Activated CD8-positive, alpha-beta memory T cell treated with anti-CD3 and anti-CD28 coated beads for 1 hour (primary cell): ENCODE measurements around the gene LONRF2.
"Not testable (repeated sequence)": the region's sequence is repeated elsewhere in the genome, so short reads cannot be mapped to it uniquely, and the experiment has no call there.

Experiments
- DNase-seq, 2 donors: peaks; one replicate each; pipeline ENCODE4 v3.0.0-alpha.2; 2020; ENCODE audit warnings: low read depth in 1 of 2; ENCODE audit errors: extremely low read depth in 1 of 2

Gene LONRF2

DNA sequence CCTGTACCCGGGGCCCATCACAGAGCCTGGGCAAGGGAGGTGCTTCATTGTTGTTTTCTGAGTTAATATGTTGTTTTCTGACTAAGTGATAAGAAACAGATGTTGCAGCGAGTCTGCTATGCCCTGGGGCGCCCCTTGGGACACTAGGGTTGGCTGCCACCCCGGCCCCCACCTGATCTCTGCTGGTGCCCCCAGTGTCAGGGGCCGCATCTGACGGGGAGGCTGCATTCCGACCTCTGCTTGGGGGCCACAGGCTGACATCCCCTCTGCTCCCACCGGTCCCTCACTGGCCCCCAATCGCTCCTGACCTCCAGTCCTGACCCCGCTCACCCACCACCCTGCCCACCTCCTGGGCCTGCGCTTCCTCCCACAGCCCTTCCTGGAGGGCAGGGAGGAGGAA, 65.9 kb downstream of the LONRF2 start:
- no peak for DNase-seq

DNA sequence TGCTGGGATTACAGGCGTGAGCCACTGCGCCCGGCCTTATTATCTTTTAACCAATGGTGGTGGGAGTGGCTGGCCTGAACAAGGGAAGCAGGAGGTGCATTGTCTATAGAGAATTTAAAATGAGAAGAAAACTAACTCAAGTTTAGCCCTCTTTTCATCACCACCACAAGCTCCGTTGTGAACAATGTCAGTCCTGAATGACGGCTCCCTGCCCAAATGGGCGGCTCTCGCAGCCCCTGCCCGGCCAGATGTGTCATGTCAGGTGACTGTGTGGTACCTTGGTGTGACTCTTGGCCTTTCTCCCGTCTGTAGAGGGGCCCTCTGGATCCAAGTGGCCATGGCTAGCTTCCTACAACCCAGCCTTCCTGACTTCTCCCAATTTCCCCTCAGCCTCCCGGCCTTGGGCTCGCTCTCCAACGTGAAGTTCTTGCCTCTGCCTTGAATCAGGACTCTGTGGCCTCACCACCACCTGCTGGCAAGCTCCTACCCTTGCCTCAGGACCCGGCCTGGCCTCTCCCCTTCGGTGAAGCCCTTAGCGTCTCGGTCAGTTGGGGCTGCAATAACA, 67.6 kb downstream of the LONRF2 start:
- DNase-seq = no peak

DNA sequence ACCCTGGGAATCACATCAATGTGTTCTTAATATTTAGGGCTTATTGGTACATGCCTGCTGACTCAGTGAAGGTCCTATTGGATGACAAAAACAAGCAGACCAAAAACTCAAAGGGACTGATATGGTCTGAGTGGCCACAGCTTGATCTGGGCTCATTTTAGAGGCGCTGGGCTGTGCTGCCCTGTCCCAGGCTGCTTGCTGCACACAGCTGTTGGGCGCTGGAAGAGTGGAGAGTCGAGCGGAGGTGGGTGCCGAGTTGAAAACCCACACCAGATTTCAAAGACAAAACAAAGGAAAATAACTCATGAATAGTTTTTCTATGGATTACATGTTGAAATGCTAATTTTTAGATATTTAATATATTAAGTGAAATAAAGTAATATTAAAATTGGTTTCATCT, 68.5 kb downstream of the LONRF2 start:
- DNase-seq = no peak

DNA sequence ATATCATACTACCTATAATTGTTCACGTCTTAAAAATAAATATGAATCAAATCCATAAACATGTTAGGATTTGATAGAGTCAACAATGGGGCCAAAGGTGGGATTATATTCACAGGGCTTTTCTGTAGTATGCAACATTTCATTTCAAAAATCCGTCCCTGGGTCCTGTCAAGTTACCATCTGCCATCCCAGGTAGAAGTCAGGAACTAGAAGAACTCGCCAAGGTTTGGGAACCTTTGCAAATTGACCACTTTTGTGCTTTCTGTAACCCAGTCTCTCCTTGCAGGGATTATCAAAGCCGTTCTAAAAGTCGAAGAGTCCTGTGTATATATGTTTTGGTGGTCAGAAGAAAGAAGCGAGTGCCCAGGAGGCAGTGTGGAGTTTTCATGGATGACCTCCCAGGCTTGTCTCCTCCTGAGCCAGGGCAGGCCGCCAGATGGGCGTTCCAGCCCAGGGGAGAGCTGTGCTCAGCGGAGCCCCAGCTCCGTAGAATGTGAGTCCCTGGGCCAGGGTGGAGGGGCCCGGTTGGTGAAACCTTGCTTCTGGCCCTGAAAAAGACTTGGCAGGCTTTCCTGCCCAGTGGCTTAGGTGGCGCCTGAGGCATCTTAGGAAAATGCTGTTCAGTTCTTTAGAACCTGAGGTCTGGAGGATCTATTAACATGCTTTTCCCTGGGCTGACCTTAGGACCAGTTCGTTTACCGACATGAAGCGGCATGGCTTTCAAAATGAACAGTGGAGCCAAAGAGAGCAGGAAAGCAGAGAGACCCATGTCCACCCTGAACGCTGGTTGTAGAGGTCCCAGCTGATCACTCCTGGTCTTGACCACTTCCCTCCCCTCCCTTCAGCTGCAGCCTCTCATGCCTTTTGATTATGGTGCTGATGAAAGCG, 69.2 kb downstream of the LONRF2 start:
- no peak for DNase-seq

DNA sequence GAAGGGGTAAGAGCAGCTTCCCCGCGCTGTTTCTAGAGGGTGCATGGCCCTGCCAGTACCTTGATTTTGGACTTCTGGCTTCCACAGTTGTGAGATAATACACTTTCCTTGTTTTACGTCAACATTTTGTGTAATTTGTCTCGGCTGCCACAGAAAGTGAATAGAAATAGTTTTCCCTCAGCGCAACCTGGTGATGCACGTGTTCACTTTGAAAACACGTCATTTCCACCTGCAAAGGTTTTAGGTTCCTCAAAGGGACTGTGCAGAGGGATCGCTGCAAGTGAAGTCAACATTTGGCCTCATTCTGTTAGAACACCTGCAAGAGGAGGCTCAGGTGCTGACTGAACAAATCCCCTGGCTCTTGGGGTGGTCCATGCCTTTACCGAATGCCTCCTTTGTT, 71.7 kb downstream of the LONRF2 start:
- no peak for DNase-seq

DNA sequence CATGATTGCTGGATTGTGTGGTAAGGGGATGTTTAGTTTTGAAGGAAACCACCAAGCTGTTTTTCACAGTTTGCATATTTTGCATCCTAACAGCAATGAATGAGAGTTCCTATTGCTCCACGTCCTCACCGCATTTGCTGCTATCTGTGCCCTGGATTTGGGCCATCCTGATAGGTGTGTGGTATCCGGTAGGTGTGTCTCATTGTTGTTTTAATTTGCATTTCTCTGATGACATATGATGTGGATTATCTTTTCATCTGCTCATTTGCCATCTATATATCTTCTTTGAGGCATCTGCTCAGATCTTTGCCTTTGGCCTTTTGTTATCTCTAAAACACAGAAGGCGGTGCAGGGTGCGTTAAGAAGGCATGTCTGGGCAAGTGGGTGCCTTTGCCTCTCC, 73.3 kb downstream of the LONRF2 start:
- DNase-seq = no peak

DNA sequence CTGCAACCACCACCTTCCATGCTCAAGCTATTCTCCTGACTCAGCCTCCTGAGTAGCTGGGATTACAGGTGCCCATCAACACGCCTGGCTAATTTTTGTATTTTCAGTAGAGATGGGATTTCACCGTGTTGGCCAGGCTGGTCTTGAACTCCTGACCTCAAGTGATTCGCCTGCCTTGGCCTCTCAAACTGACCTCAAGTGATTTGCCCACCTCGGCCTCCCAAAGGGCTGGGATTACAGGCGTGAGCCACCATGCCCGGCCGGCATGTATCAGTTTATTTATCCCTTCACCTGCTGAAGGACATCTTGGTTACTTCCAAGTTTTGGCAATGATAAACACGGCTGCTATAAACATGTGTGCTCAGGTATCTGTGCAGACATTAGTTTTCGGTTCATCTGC, 73.7 kb downstream of the LONRF2 start:
- not testable (repeated sequence) for DNase-seq

DNA sequence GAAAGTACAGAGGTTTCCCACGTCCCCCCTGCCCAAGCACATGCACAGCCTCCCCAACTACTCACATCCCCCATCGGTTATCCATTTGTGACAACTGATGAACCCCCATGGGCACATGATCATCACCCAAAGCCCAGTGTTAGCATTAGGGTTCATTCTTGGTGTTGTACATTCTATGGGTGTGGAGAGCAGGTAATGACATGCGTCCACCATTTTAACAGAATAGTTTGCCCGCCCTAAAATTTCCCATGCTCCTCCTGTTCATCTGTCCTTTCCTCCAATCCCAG, 74.3 kb downstream of the LONRF2 start:
- DNase-seq = no peak

DNA sequence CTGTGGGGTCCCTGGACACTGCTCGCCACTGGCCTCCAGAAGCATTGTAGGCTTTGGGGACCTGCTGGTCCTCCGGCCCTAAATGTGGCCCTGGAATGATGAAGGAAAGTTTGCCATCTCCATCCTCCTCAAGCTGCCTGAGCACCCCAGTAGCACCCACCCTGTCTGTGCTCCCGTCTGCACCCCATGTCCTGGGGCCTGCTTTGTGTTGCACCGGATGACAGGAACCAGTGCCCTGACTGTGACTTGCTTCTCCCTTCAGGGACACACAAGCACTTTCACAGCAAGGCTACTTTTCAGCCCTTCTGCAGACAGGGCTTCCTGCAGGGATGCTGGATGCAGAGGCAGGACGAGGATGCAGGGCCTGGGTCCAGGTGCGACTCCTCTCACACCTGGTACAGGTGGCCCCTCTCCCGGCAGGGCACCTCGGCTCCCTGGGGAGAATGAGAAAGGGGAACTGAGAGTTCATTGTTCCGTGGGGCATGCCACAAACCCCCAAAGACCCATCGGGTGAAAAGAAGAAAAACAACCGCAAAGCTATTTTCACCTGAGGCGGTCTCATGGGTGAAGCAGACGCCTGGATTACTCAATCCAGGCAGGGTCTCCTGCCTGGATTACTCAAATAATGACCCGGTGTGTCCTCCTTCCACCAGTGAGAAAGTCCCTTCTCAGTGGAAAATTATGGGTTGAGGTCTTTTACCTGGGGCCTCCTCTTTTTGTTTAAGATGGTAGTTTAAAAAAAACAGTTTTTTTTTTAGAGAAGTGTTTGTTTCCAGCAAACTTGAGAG, 74.9 kb downstream of the LONRF2 start:
- no peak for DNase-seq

DNA sequence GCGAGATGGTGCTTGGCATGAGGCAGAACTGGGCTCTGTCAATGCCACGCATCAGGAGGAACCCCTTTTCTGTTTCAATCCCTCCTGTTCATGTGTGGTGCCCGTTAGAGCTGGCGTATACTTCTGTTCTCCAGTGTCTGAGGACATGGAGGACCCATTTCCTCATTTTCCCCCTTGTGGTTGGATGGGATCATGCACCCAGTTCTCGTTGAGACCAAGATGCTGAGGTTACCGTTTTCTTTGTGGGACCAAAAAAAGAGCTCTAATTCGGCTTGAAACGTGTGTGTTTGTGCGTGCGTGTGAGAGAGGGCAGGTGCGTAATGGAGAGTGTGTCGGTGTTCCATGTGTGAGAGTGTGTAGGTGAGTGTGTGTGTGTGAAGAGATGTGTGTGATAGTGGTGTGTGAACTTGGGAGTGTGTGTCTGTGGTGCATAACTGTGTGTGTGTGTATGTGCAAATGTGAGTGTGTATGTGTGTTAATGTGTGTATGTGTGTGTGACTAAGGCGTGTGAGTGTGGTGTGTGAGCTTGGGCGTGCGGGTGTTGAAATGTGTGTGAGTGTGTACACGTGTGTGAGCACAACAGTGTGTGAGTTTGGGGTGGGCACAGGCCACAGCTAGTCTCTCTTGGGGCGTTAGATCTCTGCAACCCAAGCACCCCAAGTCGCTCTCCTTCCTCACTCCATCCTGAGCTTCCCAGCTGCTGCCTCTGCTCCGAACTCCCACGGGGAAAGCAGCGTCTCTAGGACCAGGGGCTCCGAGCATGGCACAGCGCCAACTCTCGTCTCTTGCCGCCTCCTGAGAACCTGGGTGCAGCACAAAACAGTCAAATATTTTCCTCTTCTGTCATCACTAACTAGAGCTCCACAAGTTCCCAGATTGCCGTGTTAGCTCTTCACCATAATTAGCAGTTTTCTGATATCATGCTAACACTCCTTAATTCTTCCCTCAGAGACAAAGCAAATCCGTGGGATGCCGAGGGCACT, 75.8 kb downstream of the LONRF2 start:
- DNase-seq = no peak

DNA sequence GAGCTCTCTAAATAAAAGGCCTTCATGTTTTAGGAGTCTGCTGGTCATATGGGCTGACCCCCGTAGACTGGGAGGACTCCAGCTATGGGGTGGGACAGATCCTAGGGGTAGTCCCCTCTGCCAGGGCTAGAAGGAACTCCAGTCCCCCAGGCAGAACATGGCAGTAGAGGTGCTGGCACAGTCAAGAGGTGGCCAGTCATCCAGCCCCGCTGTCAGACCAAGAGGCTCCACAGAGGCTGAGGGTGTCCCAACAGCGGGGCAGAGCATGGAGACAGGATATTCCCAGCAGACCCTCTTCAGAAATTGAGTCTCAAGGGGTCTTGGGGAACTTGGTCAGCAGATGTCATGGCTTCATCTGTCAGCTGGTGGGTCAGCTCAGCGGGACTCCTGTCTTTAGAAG, 76.6 kb downstream of the LONRF2 start:
- DNase-seq = no peak

DNA sequence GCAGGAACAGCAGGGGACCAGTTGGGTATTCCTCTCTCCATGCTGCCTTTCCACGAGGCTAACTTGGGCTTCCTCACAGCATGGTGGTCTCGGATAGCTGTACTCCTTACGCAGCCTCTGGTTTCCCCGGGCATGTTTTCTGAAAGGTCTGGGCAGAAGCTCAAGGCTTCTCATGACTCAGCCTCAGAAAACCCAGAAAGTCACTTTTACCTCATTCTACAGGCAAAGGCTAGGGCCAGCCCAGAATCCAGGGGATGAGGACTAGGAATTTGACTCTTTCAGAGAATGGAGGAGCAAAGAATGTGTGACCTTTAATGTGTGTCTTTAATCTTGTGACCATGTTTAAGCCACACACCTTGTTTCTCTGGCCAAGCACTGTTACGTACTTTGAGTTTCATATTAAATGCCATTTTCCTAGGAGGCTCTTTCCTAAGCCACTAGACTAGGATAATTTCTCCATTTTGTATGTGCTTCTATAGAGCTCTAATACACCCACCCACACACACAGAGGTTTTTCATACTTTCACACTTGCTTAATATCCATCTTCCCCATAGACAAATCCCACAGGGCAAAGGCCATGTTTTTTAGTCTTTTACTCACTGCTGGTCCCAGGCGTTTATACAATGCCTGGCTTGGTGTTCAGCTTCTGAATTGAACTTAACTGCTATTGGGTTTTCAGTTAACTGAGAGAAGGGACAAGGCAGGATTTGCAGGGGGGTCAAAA, 77.3 kb downstream of the LONRF2 start:
- DNase-seq = no peak

DNA sequence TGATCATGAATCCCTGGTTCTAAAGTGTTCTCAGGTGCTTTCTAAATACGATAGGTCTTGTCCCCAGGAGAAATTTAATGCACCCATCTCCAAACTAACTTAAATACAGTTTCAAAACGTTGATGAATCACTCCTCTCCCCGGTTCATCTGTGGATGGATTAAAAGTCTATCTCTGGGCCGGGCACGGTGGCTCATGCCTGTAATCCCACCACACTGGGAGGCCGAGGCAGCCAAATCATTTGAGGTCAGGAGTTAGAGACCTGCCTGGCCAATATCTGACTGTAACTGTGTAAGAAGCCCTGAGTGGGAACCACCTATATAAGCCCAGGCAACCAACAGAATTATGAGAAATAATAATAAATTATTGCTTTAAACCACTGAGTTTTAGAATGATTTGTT, 78.7 kb downstream of the LONRF2 start:
- no peak for DNase-seq

DNA sequence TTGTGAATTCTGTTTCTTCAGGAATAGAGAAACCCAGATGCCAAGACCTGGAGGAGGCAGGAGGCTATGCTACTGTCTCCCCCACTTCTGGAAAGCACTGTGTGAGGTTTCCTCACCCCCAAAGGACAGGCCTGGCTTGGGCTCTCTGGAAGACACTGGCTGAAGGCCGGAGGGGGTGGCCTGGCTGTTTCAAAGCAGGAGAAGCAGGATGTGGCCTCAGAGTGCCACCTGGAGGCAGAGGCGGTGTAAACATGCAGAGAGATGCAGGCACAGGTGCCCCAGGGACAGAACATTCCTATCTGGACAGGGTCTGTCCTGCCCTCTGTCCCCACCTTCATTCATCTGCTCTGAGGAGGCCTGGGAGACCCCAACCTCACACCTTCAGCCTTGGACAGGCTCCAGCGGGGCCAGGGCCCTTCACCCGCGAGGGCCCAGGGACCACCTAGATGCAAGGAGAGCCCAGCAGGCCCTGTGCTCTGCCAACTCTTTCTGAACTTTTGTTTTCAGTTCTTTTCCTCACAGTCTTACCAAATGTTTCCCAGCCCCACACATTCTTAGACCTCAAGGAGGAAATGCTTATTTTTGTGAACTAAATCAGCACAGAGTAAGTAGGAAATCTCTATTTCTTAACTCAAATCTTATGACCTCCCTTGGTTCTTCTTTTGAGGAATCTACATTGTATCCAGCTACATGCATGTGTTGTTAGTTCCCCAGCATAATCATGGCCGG, 79.2 kb downstream of the LONRF2 start:
- DNase-seq = peak in 1 of 2 donors; percentile 13

DNA sequence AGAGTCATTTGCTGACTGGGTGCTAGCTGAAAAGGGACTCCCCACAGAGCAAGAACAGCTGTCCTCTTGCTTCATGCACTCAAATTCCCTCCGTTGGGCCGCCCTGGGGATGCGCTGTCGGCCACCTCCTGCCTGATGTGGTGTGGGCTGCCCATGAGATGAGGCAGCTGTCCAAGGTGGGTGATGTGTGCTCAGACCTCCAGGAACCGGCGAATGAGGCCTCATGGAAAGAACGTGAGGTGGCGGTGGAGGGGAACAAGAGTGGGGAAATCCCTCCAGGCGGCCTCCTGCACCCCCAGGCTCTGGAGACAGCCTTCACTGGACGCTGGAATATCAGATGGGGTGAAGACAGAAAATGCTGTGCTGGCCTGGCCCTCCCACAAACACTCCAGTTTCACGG, 79.8 kb downstream of the LONRF2 start:
- no peak for DNase-seq

DNA sequence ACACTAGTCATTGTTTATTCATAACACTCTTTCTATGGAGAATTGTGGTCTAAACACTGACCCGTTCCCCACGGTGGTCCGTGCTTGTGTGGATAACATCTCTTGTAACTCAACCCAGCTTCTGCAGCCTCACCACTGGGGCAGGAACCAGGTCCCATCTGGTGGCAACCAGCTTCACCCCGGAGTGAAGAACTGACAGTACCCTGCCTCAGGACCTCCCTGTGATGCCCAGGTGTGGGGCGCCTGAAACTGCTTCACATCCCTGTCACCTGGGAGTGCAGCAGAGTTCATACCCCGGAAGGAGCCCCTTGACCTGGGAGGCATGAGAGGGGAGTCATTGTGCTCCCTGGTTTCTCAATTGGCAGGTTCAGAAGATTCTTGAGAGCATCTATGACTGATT, 81.1 kb downstream of the LONRF2 start:
- no peak for DNase-seq

DNA sequence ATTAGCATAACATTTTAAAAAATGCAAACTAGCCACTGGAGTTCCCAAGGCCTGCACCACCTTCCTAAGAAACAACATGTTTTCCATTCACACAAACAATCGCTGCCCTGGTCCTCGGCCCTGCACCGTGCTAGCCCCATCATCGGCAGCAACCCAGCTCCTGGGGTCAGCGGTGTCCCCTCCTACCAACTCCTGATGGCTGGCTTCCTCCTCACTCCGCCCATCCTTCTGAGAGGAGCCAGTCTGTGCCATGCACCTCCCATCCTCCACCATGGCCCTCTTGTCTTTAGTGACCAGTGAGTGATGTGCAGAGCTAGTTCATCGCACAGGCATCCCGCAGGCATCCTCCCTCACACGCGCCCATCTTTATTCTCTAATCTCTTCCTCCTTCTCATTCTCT, 81.9 kb downstream of the LONRF2 start:
- no peak for DNase-seq

DNA sequence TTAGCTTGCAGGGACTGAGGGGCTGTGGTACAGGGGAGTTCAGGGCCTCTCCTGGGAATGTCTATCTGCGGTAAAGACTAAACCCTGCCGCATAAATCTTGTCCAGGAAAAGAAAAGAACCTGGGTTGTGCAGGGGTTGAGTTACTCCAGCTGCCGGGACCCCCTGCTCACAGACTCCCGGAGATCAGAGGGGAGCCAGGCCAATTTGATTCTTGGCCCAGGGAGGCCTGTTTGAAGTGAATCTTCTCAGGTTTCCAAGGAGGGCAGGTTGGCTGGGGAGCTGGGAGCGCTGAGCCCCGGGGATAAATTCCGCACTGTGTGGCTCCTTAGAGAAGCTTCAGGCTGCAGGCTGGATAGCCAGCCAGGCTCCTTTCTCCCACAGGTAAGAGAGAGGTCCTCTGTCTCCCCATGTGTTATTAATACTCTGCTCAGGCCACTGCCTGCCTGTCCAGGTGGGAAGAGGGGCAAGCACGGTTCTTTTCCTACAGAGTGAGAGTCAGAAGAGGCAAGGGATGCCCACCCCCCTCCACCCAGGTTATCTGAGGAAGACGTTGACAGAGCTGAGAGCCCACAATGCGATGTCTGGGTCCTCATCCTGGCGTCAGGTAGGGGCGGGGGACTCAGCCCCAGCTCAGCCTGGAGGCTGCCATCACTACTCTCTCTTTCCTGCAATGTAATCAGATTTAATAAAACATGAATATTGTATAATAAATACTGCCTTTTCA, 82.7 kb downstream of the LONRF2 start:
- DNase-seq = no peak

DNA sequence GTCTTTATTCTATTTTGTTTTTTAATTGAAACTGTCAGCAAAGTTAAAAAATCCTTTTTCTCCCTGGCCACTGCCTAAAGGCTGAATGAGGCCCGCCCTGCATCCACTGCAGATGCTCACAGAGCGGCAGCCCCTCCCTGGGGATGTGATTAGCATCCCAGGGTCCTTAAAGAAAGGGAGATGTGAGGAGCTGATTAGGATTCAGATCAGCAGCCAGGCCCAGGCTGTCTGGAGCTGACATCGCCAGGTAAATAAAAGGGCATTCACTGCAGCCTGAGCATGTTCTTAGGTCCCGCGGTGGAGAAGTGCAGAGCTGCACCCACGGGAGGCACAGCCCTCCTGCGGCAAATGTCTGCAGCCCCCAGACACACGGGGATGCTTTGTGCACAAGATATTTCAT, 83.8 kb downstream of the LONRF2 start:
- no peak for DNase-seq
